ENCODE data around the gene CDADC1. TPM values are rescaled to one million over a fixed set of nuclear protein-coding genes. Genes with fewer than 3 reads are reported as not detected.
"Not testable (repeated sequence)": the region's sequence is repeated elsewhere in the genome, so short reads cannot be mapped to it uniquely, and the experiment has no call there.

Gene CDADC1
- total RNA-seq, 1 donor from 2014 or later = 0.96 TPM

DNA sequence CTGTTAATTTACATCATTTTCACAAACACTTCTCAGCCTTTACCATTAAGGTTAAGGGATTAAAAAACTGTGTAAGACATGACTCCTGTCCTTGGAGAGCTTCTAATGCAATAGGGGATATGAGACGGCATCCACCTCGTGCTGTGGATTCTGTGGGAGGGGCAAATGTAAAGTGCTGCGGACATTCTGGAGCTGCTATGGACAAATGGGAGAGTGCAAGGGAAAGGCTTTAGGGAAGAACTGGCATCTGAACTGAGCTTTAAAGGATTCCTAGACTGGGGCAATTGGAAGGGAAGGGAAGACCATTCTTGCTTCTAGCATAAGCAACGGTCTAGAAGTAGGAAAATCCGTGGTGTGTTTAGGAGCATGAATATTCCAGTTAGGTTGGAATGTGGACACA is 31.4 kb downstream of the CDADC1 start:
- no peak overlapping the region for H3K4me3 ChIP-seq
- no peaks in the 10 kb centered on the region for H3K9me3 ChIP-seq
- H3K4me1 ChIP-seq = no peaks in the 10 kb centered on the region
- H3K27ac ChIP-seq = no peak overlapping the region
- TF ChIP-seq, protein P1, sequence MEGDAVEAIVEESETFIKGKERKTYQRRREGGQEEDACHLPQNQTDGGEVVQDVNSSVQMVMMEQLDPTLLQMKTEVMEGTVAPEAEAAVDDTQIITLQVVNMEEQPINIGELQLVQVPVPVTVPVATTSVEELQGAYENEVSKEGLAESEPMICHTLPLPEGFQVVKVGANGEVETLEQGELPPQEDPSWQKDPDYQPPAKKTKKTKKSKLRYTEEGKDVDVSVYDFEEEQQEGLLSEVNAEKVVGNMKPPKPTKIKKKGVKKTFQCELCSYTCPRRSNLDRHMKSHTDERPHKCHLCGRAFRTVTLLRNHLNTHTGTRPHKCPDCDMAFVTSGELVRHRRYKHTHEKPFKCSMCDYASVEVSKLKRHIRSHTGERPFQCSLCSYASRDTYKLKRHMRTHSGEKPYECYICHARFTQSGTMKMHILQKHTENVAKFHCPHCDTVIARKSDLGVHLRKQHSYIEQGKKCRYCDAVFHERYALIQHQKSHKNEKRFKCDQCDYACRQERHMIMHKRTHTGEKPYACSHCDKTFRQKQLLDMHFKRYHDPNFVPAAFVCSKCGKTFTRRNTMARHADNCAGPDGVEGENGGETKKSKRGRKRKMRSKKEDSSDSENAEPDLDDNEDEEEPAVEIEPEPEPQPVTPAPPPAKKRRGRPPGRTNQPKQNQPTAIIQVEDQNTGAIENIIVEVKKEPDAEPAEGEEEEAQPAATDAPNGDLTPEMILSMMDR (IDR thresholded peaks at IDR 0.05) = no peak
- H3K36me3 ChIP-seq = peaks cover 0 to 5% of the 10 kb centered on the region in 2 donors
- no peak for DNase-seq (ENCODE audit: low spot score in 2 of 2)
- no peaks in the 10 kb centered on the region for H3K27me3 ChIP-seq
- intact Hi-C loops (cut with DNase I) = no loop called here

DNA sequence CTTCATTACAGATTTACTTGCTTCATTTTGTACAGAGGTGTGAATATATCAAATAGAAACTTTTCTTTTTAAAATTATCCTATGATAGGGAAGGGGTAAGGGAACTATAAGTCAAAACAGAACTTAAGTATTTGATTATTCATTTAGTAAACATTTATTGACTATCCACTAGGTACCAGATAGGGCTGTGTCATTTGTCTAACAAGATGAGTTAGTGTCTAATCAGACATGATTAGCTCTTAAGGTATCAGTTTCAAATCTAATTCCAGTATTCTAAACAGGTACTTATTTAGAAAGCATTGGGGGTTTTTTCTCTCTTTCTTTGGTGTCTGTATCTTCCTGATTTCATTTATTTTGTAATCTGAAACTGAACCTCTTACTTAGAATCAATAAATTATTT is 32.2 kb downstream of the CDADC1 start:
- Histone ChIP-seq H3K9me3 (no peaks in the 10 kb centered on the region), H3K27ac (no peak overlapping the region), H3K27me3 (no peaks in the 10 kb centered on the region), H3K36me3 (peaks cover 0 to 5% of the 10 kb centered on the region in 2 donors), H3K4me3 (no peak overlapping the region), H3K4me1 (no peaks in the 10 kb centered on the region)
- DNase-seq (ENCODE audit: low spot score in 2 of 2) = no peak
- intact Hi-C loops (cut with DNase I) = loop anchor here (5.0 kb wide), 1 partner anchor 683 kb away; no protein-coding TSS in a partner anchor
- TF ChIP-seq, protein P1 (IDR thresholded peaks at IDR 0.05) = no peak

DNA sequence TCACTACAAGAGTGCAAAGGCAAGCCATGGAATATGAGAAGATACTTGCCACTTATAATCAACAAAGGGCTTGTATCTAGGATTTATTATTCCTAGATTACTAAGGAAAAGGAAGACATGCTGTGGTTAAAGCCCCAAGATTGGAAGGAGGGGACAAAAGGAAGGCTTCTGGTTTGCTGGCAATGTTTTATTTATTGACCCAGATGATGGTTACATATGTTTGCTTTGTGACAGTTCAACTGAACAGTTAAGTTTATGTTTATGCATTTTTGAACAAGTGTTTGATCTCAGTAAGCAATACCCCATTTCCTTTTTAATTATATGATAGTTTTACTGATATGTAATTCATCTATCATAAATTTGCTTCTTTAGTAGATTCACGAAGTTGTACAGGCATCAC is 40.3 kb downstream of the CDADC1 start:
- H3K36me3 ChIP-seq = peaks cover 0 to 5% of the 10 kb centered on the region in 2 donors
- TF ChIP-seq, protein P1 (IDR thresholded peaks at IDR 0.05) = no peak
- H3K27me3 ChIP-seq = no peaks in the 10 kb centered on the region
- no peaks in the 10 kb centered on the region for H3K9me3 ChIP-seq
- H3K4me3 ChIP-seq = no peak overlapping the region
- H3K4me1 ChIP-seq = no peaks in the 10 kb centered on the region
- no peak overlapping the region for H3K27ac ChIP-seq
- no peak for DNase-seq (ENCODE audit: low spot score in 2 of 2)
- intact Hi-C loops (cut with DNase I) = no loop called here

DNA sequence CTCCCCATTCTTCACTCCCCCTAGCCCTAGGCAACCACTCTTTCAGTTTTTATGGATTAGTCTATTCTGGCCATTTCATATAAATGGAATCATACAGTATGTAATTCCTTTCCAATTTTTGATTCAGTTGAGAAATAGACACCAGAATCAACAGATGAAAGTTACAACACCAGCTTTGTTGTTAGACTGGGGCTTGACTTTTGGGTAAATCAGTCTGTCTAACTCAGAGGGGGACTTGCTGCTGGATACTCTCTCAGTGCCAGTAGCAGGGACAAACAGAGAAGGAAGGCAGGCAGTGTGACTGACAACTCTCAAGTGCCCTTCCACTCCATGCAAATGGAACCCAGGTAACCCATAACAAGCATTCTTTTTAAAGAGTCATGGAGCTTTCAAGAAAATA is 40.7 kb downstream of the CDADC1 start:
- intact Hi-C loops (cut with DNase I) = no loop called here
- TF ChIP-seq, protein P1 (IDR thresholded peaks at IDR 0.05) = no peak
- no peak for DNase-seq (ENCODE audit: low spot score in 2 of 2)
- no peaks in the 10 kb centered on the region for H3K9me3 ChIP-seq
- H3K4me1 ChIP-seq = no peaks in the 10 kb centered on the region
- H3K4me3 ChIP-seq = no peak overlapping the region
- H3K27ac ChIP-seq = no peak overlapping the region
- peaks cover 0 to 5% of the 10 kb centered on the region in 2 donors for H3K36me3 ChIP-seq
- H3K27me3 ChIP-seq = no peaks in the 10 kb centered on the region

DNA sequence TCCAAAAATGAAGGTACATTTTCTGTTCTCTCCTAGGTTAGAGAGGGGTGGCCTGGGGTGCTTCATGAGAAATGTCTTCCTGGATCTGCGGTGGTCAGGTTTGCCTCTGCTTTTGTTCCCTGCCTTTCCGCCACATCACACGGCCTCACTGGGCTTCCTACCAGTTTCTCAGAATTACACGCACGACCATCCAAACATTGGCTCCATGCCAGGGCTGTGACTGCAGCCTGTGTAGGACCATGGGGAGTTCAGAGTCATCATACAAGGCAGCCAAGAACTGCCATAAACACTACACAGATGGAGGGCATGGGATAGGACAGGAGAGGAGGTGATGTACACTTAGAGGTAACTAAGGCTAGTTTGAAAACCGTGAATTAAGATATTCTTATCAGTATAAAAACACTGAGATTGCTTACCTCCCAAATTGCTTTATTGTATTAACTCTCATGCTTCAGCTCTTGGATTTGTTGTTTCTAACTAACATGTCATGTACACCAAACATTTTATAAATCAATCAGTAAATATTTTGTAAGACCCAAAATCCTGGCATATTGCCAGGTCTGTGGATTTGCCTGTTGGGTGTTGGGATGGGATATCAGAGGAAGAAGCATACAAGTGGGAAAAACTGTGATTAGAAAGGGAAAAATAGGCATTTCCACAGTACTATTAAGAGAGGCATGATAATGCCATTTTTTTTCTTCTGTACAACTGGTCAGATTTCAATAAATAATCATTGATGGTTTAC is 45.2 kb downstream of the CDADC1 start:
- TF ChIP-seq, protein P1 (IDR thresholded peaks at IDR 0.05) = no peak
- peak overlapping the region; percentile 9 to 31 for H3K27ac ChIP-seq
- H3K4me3 ChIP-seq = no peak overlapping the region
- intact Hi-C loops (cut with DNase I) = no loop called here
- H3K9me3 ChIP-seq = no peaks in the 10 kb centered on the region
- no peaks in the 10 kb centered on the region for H3K4me1 ChIP-seq
- H3K27me3 ChIP-seq = no peaks in the 10 kb centered on the region
- H3K36me3 ChIP-seq = no peaks in the 10 kb centered on the region
- peak; percentile 54 to 91 for DNase-seq (ENCODE audit: low spot score in 2 of 2)

DNA sequence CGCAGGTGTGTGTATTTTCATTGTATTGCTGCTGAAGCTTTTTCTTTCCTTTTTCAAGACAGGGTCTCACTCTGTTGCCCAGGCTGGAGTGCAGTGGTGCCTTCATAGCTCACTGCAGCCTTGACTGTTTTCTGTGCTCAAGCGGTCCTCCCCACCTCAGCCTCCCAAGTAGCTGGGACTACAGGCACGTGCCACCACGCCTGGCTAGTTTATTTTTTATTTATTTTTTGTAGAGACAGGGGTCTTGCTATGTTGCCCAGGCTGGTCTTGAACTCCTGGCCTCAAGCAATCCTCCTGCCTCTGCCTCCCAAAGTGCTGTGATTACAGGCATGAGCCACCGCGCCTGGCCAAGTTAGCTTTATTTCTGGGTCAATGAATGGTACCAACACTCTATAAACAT is 47.0 kb downstream of the CDADC1 start:
- DNase-seq (ENCODE audit: low spot score in 2 of 2); H3K4me3 ChIP-seq; H3K27me3 ChIP-seq; H3K4me1 ChIP-seq; H3K9me3 ChIP-seq; intact Hi-C loops (cut with DNase I); H3K36me3 ChIP-seq; H3K27ac ChIP-seq: not testable (repeated sequence)

Data from ascending aorta (tissue), 2 donors.